DND-41 (cell line): ENCODE measurements around the gene TMBIM4.

Experiments used
- ATAC-seq: fragments of 200-7000 bp; cut with Tn5 transposase; 3 replicates; pipeline ENCODE4 v1.9.1; 2021; ENCODE audit warnings: low read depth; ENCODE audit not compliant: insufficient read depth
- DNase-seq: peaks from one replicate; pipeline ENCODE4 v3.0.0-alpha.2; 2020
- H2AFZ ChIP-seq: 2 replicates; pipeline ENCODE4 v1.6.0; 2012; ENCODE audit warnings: low read depth, low read length
- H3K27ac ChIP-seq: 2 replicates; pipeline ENCODE4 v1.5.1; 2012; ENCODE audit warnings: low read length, inconsistent platforms
- H3K27me3 ChIP-seq: fragments of 200-600 bp; sonication (generic); 2 replicates; pipeline ENCODE4 v1.6.0; 2012; ENCODE audit warnings: low read length, mild to moderate bottlenecking, inconsistent platforms; ENCODE audit not compliant: insufficient read depth, poor library complexity
- H3K36me3 ChIP-seq: 2 replicates; pipeline ENCODE4 v1.5.1; 2012; ENCODE audit warnings: low read length, inconsistent platforms; ENCODE audit not compliant: insufficient read depth
- H3K4me1 ChIP-seq: 2 replicates; pipeline ENCODE4 v1.5.1; 2012; ENCODE audit warnings: mild to moderate bottlenecking, low read length; ENCODE audit not compliant: insufficient read depth
- H3K4me2 ChIP-seq: 2 replicates; pipeline ENCODE4 v1.6.0; 2012; ENCODE audit warnings: mild to moderate bottlenecking, moderate library complexity, low read length, inconsistent platforms; ENCODE audit not compliant: insufficient read depth
- H3K4me3 ChIP-seq, 2 experiments: fragments of 200-600 bp in 1 of 2; shearing (Covaris generic) in 1 of 2; 2 replicates each; pipeline ENCODE4 v1.5.1; 2012 to 2016; ENCODE audit warnings: inconsistent platforms in 2 of 2, low read length in 2 of 2, mild to moderate bottlenecking in 2 of 2, low read depth in 1 of 2, moderate library complexity in 1 of 2
- H3K79me2 ChIP-seq: 2 replicates; pipeline ENCODE4 v1.6.0; 2012; ENCODE audit warnings: low read length, inconsistent platforms; ENCODE audit not compliant: insufficient read depth
- H3K9ac ChIP-seq: 2 replicates; pipeline ENCODE4 v1.6.0; 2012; ENCODE audit warnings: low read depth, mild to moderate bottlenecking, inconsistent platforms, low read length, moderate library complexity
- H3K9me3 ChIP-seq: 2 replicates; pipeline ENCODE4 v1.5.1; 2012; ENCODE audit warnings: low read length, moderate library complexity, mild to moderate bottlenecking, inconsistent platforms; ENCODE audit not compliant: insufficient read depth, severe bottlenecking
- H4K20me1 ChIP-seq: 2 replicates; pipeline ENCODE4 v1.6.0; 2012; ENCODE audit warnings: low read length; ENCODE audit not compliant: insufficient read depth
- EZH2 ChIP-seq: IDR thresholded peaks from 3 replicates; pipeline ENCODE4 v1.6.1; 2012; ENCODE audit warnings: borderline replicate concordance, low read depth, mild to moderate bottlenecking, moderate library complexity, low read length, inconsistent platforms; ENCODE audit not compliant: severe bottlenecking
- TF ChIP-seq, protein P1 (sequence below): IDR thresholded peaks from 2 replicates; pipeline ENCODE4 v1.5.1; 2012; ENCODE audit warnings: borderline replicate concordance, low read length, moderate library complexity, mild to moderate bottlenecking; ENCODE audit not compliant: poor library complexity, severe bottlenecking; ENCODE audit errors: extremely low read depth

The TMBIM4 gene

DNA sequence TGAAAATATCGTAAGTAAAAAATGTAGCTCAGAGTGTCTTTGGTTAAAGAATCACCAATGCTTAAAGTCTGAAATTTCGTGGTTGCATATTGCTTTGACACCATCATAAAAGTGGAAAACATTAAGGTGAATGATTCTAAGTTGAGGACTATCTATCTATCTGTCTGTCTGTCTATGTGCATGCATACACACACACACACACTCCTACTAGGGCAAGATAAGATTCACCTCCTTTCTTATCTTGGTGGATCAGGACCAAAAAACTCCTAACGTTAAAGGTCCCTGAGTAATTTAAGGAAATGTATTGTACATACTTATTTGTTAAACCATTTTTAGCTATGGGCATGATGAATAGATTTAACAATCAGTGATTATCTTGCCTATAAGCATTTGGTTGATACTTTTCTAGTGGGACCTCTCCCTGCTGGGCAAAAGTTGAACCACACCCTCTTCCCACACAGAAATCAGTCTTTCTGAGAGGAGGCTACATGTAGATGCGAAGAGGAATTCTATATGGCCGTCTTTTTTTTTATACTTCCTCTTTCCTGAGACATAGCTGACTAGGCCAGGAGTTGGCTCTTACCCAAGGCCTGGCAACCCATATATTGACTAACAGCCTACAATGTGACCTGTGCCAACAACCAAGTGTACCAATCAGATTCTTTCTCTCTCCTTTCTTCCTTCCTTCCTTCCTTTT, 19.9 kb downstream of the TMBIM4 start:
- H3K9me3 ChIP-seq, result no peaks in the 10 kb centered on the region
- no peaks in the 10 kb centered on the region for H3K4me1 ChIP-seq
- no peak overlapping the region for H3K4me2 ChIP-seq
- TF ChIP-seq, protein P1, sequence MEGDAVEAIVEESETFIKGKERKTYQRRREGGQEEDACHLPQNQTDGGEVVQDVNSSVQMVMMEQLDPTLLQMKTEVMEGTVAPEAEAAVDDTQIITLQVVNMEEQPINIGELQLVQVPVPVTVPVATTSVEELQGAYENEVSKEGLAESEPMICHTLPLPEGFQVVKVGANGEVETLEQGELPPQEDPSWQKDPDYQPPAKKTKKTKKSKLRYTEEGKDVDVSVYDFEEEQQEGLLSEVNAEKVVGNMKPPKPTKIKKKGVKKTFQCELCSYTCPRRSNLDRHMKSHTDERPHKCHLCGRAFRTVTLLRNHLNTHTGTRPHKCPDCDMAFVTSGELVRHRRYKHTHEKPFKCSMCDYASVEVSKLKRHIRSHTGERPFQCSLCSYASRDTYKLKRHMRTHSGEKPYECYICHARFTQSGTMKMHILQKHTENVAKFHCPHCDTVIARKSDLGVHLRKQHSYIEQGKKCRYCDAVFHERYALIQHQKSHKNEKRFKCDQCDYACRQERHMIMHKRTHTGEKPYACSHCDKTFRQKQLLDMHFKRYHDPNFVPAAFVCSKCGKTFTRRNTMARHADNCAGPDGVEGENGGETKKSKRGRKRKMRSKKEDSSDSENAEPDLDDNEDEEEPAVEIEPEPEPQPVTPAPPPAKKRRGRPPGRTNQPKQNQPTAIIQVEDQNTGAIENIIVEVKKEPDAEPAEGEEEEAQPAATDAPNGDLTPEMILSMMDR, result peak; percentile 8
- TF ChIP-seq EZH2, result no peak
- ATAC-seq (no peak), DNase-seq (no peak)
- peaks cover 50% of the 10 kb centered on the region for H3K36me3 ChIP-seq
- H3K4me3 ChIP-seq, result no peak overlapping the region
- H2AFZ ChIP-seq, result no peak overlapping the region
- H3K27me3 ChIP-seq, result no peaks in the 10 kb centered on the region
- peaks cover 1% of the 10 kb centered on the region; the same call in 1 of the 2 replicates for H4K20me1 ChIP-seq
- H3K79me2 ChIP-seq, result peaks cover 5% of the 10 kb centered on the region; the same call in 1 of the 2 replicates
- H3K9ac ChIP-seq, result no peak overlapping the region
- no peak overlapping the region for H3K27ac ChIP-seq

DNA sequence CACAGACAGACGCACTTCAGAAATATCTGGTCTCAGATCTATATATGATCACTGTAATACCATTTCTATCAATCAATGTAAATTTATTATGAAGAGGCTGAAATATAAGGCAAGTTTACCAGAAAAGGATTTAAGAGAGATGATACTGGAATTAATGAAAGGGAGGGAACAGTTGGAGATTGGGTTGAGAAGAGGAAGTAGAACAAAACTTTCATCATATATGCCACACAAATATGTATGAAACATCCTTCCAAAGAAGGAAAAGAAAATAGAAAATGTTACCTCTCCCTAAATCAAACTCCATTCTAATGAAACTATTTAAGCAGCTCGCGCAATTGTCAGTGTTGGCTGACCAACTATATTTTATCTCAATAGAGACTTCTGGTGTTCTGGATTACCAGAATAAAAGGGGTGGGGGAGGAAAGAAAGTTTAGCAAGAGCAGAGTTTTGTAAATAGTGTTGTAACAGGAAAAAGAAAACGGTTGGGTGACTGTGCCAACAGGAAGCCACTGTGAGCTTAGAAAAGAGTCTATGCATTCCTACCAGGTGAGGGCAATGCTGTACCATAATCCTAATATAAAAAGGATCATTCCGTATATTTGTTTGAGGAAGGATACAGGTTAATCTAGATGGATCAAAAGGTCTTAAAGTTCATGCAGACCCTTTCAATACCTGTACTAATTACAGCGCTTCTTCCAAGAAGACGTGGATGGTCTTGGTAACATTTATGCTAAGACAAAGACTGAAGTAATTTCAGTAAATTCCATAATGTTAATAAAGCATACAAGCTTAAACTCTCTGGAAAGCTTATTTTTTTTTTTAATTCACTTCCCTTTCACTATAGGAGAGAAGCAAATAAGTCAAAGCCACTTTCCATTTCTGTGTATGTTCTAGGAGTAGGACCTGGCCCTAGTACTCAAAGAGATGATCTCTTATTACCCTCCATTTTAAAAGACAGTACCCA, 24.7 kb downstream of the TMBIM4 start:
- no peaks in the 10 kb centered on the region for H3K79me2 ChIP-seq
- H3K4me1 ChIP-seq, result no peaks in the 10 kb centered on the region
- no peaks in the 10 kb centered on the region for H3K27me3 ChIP-seq
- no peak overlapping the region for H3K27ac ChIP-seq
- no peak overlapping the region for H3K9ac ChIP-seq
- H4K20me1 ChIP-seq, result no peaks in the 10 kb centered on the region
- DNase-seq (no peak), ATAC-seq (peak; percentile 66)
- H3K4me2 ChIP-seq, result no peak overlapping the region
- H3K36me3 ChIP-seq, result peaks cover 80% of the 10 kb centered on the region
- no peak overlapping the region for H2AFZ ChIP-seq
- TF ChIP-seq, protein P1, result peak; percentile 50
- no peak for TF ChIP-seq EZH2
- H3K9me3 ChIP-seq, result peaks cover 27% of the 10 kb centered on the region
- H3K4me3 ChIP-seq, result no peak overlapping the region

DNA sequence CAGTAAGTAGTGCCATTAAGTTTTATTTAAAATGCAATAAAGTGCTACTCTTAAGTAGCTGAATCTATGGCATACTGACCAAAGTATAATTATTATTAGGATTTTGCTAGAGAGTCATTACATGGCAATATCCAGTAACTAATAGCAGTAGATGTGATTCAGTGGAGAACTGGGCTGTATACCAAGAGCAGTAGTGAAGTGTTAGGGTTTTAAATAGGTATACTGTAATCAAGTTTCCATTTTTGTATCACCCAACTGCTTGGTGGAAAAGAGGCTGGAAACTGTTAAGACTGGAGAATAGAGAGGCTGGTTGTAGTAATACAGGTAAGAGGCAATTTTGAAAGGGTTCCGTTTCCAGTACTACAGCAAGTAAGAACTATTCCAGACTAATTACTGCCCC, 25.9 kb downstream of the TMBIM4 start:
- Histone ChIP-seq H3K27me3 (no peaks in the 10 kb centered on the region), H3K4me1 (no peaks in the 10 kb centered on the region), H3K79me2 (no peaks in the 10 kb centered on the region), H3K9ac (no peak overlapping the region), H3K9me3 (peaks cover 34% of the 10 kb centered on the region), H3K4me3 (no peak overlapping the region), H3K4me2 (no peak overlapping the region), H4K20me1 (no peaks in the 10 kb centered on the region), H3K27ac (no peak overlapping the region), H2AFZ (no peak overlapping the region), H3K36me3 (peaks cover 85% of the 10 kb centered on the region)
- TF ChIP-seq EZH2, result no peak
- TF ChIP-seq, protein P1, result no peak
- ATAC-seq (no peak), DNase-seq (no peak)
